GM23338 (cell line): Measurements from ENCODE around the gene F7. TPM values are rescaled to one million over a fixed set of nuclear protein-coding genes. Genes with fewer than 3 reads are reported as not detected.

Experiments
- ATAC-seq: fragments of 200-7000 bp; cut with Tn5 transposase; 3 replicates; pipeline ENCODE4 v1.9.1; 2020
- DNase-seq: peaks from one replicate; pipeline ENCODE4 v3.0.0-alpha.2; 2015; ENCODE audit warnings: low spot score
- H2AFZ ChIP-seq: fragments of 200-600 bp; sonication (generic); 2 replicates; pipeline ENCODE4 v1.8.0; 2016; ENCODE audit warnings: antibody characterized with exemption, mild to moderate bottlenecking, moderate library complexity
- H3F3A ChIP-seq: fragments of 200-600 bp; sonication (generic); replicated peaks from 2 replicates; pipeline ENCODE4 v1.8.0; 2017; ENCODE audit warnings: antibody characterized with exemption, mixed run types, low read depth
- H3K27ac ChIP-seq: fragments of 200-600 bp; sonication (generic); 2 replicates; pipeline ENCODE4 v1.6.1; 2016; ENCODE audit warnings: low read depth
- H3K27me3 ChIP-seq: fragments of 200-600 bp; sonication (generic); 2 replicates; pipeline ENCODE4 v1.8.0; 2016; ENCODE audit warnings: mild to moderate bottlenecking, mixed run types, moderate library complexity; ENCODE audit not compliant: insufficient read depth
- H3K36me3 ChIP-seq: fragments of 200-600 bp; sonication (generic); 2 replicates; pipeline ENCODE4 v1.8.0; 2016; ENCODE audit warnings: mild to moderate bottlenecking; ENCODE audit not compliant: insufficient read depth
- H3K4me1 ChIP-seq: fragments of 200-600 bp; sonication (generic); 2 replicates; pipeline ENCODE4 v1.8.0; 2016; ENCODE audit warnings: mild to moderate bottlenecking, moderate library complexity; ENCODE audit not compliant: insufficient read depth
- H3K4me2 ChIP-seq: fragments of 200-600 bp; sonication (generic); 2 replicates; pipeline ENCODE4 v1.7.1; 2017; ENCODE audit warnings: mixed run types
- H3K4me3 ChIP-seq: fragments of 200-600 bp; sonication (generic); 2 replicates; pipeline ENCODE4 v1.6.1; 2016; ENCODE audit warnings: mixed run types
- H3K79me2 ChIP-seq: fragments of 200-600 bp; sonication (generic); replicated peaks from 2 replicates; pipeline ENCODE4 v1.8.0; 2017; ENCODE audit warnings: mild to moderate bottlenecking; ENCODE audit not compliant: insufficient read depth
- H3K9me2 ChIP-seq: fragments of 200-600 bp; sonication (generic); 2 replicates; pipeline ENCODE4 v1.8.0; 2017; ENCODE audit not compliant: insufficient read depth
- H4K20me1 ChIP-seq: fragments of 200-600 bp; sonication (generic); replicated peaks from 2 replicates; pipeline ENCODE4 v1.8.0; 2017; ENCODE audit warnings: mild to moderate bottlenecking; ENCODE audit not compliant: insufficient read depth
- H3K27ac Mint-ChIP-seq: 2 replicates; pipeline ENCODE4 v1.8.0; 2020; ENCODE audit warnings: inconsistent platforms, mild to moderate bottlenecking, moderate library complexity, mixed read lengths
- H3K27me3 Mint-ChIP-seq: 3 replicates; pipeline ENCODE4 v1.8.0; 2022; ENCODE audit warnings: low read depth, mild to moderate bottlenecking, moderate library complexity, mixed read lengths, inconsistent platforms; ENCODE audit not compliant: insufficient read depth, poor library complexity
- H3K36me3 Mint-ChIP-seq: 3 replicates; pipeline ENCODE4 v1.8.0; 2021; ENCODE audit warnings: low read depth, mild to moderate bottlenecking, inconsistent platforms, moderate library complexity, mixed read lengths
- H3K4me1 Mint-ChIP-seq: 3 replicates; pipeline ENCODE4 v1.8.0; 2020; ENCODE audit warnings: mild to moderate bottlenecking, inconsistent platforms, mixed read lengths
- H3K4me3 Mint-ChIP-seq: 3 replicates; pipeline ENCODE4 v1.8.0; 2021; ENCODE audit warnings: moderate library complexity, mild to moderate bottlenecking, inconsistent platforms, mixed read lengths
- H3K9me3 Mint-ChIP-seq: 3 replicates; pipeline ENCODE4 v1.8.0; 2020; ENCODE audit warnings: moderate library complexity, mild to moderate bottlenecking, inconsistent platforms, mixed read lengths
- EZH2 ChIP-seq: fragments of 200-600 bp; sonication (generic); IDR thresholded peaks from one replicate; pipeline ENCODE4 v1.8.0; 2017; ENCODE audit warnings: antibody characterized with exemption, mild to moderate bottlenecking, low read depth; ENCODE audit not compliant: unreplicated experiment
- EZH2phosphoT487 ChIP-seq: fragments of 200-600 bp; sonication (generic); IDR thresholded peaks from one replicate; pipeline ENCODE4 v1.8.1; 2018; ENCODE audit warnings: antibody characterized with exemption; ENCODE audit not compliant: unreplicated experiment
- JUNB ChIP-seq: IDR thresholded peaks from one replicate; pipeline ENCODE4 v1.6.1; 2016; ENCODE audit warnings: antibody characterized with exemption; ENCODE audit not compliant: unreplicated experiment
- POLR2AphosphoS5 ChIP-seq: IDR thresholded peaks from 2 replicates; pipeline ENCODE4 v1.6.1; 2016; ENCODE audit warnings: antibody characterized with exemption, low read depth
- STAT1 ChIP-seq: IDR thresholded peaks from one replicate; pipeline ENCODE4 v1.6.1; 2016; ENCODE audit warnings: antibody characterized with exemption; ENCODE audit not compliant: unreplicated experiment
- ZNF114 ChIP-seq: fragments of 250-450 bp; sonication (Bioruptor Pico); IDR thresholded peaks from 2 replicates; pipeline ENCODE4 v1.5.0; 2020; ENCODE audit warnings: mild to moderate bottlenecking, moderate library complexity
- ZNF462 ChIP-seq: fragments of 250-450 bp; sonication (Bioruptor Pico); IDR thresholded peaks from 2 replicates; pipeline ENCODE4 v1.5.0; 2020; ENCODE audit warnings: mild to moderate bottlenecking, moderate library complexity
- polyA plus RNA-seq: library from polyadenylated mRNA; unstranded; fragments of >200 nt; fragmentation: Nextera tagmentation; extraction: Ambion mirVana; gene quantifications from 2 replicates; pipeline ENCODE4 v1.2.1, GENCODE V29; 2016
- total RNA-seq: library from RNA; depleted of rRNA; stranded (reverse); fragments of >200 nt; shearing (Covaris generic); gene quantifications from 2 replicates; pipeline ENCODE4 v1.2.3, GENCODE V29; 2014
- TF ChIP-seq, protein P1 (sequence below): IDR thresholded peaks from one replicate; pipeline ENCODE4 v1.6.1; 2018; ENCODE audit warnings: antibody characterized with exemption; ENCODE audit not compliant: unreplicated experiment
- TF ChIP-seq, protein P2 (sequence below): IDR thresholded peaks from 2 replicates; pipeline ENCODE4 v1.6.1; 2016; ENCODE audit warnings: antibody characterized with exemption

The F7 gene
- total and polyA plus RNA-seq, 2 experiments from 2014 or later, result 0.16 to 0.24 TPM

DNA sequence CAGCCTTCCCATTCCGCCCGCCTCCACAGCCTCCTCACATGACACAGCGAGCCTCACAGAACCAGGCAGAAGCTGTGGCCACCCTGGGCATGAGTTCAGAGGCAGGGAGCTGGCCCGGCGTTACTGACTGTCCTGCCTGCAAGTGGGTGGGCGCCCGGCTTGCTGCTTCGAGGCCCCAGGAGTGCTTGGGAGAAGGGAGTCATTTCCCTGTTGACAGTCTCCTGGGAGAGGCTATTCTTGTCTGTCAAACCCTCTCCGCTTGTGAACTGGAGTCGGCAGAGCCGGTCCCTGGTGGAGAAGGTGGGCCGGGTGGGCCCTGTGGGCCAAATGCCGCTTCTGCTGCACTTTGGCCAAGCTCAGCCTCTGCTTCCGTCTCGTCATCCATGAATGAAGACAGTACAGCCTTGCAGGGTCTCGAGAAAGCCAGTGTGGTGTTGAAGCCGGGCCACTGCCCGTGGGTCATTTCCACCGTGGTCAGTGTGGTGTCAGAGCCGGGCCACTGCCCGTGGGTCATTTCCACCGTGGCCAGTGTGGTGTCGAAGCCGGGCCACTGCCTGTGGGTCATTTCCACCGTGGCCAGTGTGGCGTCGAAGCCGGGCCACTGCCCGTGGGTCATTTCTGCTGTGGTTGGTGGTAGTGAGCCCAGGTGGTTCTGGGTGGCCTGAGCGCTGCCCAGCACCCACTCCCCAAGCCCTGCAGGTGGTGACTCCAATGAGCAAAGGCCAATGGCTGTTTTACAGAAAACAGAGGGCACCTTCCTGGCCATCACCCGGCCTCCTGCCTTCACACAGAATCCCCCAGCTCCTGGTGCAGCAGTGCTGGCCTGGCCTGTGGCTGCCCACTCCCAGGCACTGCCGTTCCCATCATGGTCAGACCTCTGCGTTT, 13.5 kb upstream of the F7 start:
- Mint-ChIP-seq H3K36me3 (peaks cover 3% of the 10 kb centered on the region; the same call in 1 of the 3 replicates), H3K9me3 (no peaks in the 10 kb centered on the region), H3K27ac (no peak overlapping the region), H3K27me3 (peaks cover 14% of the 10 kb centered on the region), H3K4me1 (peaks cover 22% of the 10 kb centered on the region), H3K4me3 (no peak overlapping the region)
- Histone ChIP-seq H3K4me1 (no peaks in the 10 kb centered on the region), H3K27me3 (no peaks in the 10 kb centered on the region), H3K36me3 (no peaks in the 10 kb centered on the region), H3K79me2 (no peaks in the 10 kb centered on the region), H3K4me2 (no peak overlapping the region), H2AFZ (no peak overlapping the region), H3F3A (0 out of 2 replicates have a peak, but pooled peaks cover 4% of the 10 kb centered on the region), H3K4me3 (no peak overlapping the region), H3K9me2 (no peaks in the 10 kb centered on the region), H3K27ac (no peak overlapping the region), H4K20me1 (no peaks in the 10 kb centered on the region)
- DNase-seq (no peak), ATAC-seq (no peak)
- no peak for TF ChIP-seq ZNF114 (CRISPR knock-in tag)
- TF ChIP-seq EZH2, result no peak
- TF ChIP-seq POLR2AphosphoS5, result no peak
- TF ChIP-seq EZH2phosphoT487, result no peak
- no peak for TF ChIP-seq JUNB
- TF ChIP-seq, protein P1, sequence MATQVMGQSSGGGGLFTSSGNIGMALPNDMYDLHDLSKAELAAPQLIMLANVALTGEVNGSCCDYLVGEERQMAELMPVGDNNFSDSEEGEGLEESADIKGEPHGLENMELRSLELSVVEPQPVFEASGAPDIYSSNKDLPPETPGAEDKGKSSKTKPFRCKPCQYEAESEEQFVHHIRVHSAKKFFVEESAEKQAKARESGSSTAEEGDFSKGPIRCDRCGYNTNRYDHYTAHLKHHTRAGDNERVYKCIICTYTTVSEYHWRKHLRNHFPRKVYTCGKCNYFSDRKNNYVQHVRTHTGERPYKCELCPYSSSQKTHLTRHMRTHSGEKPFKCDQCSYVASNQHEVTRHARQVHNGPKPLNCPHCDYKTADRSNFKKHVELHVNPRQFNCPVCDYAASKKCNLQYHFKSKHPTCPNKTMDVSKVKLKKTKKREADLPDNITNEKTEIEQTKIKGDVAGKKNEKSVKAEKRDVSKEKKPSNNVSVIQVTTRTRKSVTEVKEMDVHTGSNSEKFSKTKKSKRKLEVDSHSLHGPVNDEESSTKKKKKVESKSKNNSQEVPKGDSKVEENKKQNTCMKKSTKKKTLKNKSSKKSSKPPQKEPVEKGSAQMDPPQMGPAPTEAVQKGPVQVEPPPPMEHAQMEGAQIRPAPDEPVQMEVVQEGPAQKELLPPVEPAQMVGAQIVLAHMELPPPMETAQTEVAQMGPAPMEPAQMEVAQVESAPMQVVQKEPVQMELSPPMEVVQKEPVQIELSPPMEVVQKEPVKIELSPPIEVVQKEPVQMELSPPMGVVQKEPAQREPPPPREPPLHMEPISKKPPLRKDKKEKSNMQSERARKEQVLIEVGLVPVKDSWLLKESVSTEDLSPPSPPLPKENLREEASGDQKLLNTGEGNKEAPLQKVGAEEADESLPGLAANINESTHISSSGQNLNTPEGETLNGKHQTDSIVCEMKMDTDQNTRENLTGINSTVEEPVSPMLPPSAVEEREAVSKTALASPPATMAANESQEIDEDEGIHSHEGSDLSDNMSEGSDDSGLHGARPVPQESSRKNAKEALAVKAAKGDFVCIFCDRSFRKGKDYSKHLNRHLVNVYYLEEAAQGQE, result no peak
- TF ChIP-seq STAT1, result no peak
- no peak for TF ChIP-seq ZNF462 (CRISPR knock-in tag)
- TF ChIP-seq, protein P2, sequence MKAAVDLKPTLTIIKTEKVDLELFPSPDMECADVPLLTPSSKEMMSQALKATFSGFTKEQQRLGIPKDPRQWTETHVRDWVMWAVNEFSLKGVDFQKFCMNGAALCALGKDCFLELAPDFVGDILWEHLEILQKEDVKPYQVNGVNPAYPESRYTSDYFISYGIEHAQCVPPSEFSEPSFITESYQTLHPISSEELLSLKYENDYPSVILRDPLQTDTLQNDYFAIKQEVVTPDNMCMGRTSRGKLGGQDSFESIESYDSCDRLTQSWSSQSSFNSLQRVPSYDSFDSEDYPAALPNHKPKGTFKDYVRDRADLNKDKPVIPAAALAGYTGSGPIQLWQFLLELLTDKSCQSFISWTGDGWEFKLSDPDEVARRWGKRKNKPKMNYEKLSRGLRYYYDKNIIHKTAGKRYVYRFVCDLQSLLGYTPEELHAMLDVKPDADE, result no peak
